ENCODE measurements around the gene CH25H. TPM values are rescaled to one million over a fixed set of nuclear protein-coding genes. Genes with fewer than 3 reads are reported as not detected.

Gene CH25H
- total and polyA plus RNA-seq, 2 donors from 2014 or later = 1.2 to 3.2 TPM

GRCh38 chr10:89175816-89176215 lies 31.3 kb downstream of the CH25H start:
- no peaks in the 10 kb centered on the region for H3K4me1 ChIP-seq (ENCODE audit: control insufficient read depth in 2 of 3, insufficient read depth in 2 of 3, low read depth in 1 of 3, low read length in 3 of 3)
- DNase-seq (no peak), FAIRE-seq (no peak)
- no peak overlapping the region for H3K27ac ChIP-seq (ENCODE audit: low read depth in 2 of 2, low read length in 2 of 2)
- H3K9ac ChIP-seq (ENCODE audit: low read length in 3 of 3) = no peak overlapping the region
- intact Hi-C loops (cut with DNase I) = no loop called here
- peaks cover 0 to 3% (median 0%) of the 10 kb centered on the region in 3 donors for H3K9me3 ChIP-seq (ENCODE audit: control insufficient read depth in 2 of 3, insufficient read depth in 1 of 3, low read length in 3 of 3)
- no peaks in the 10 kb centered on the region for H3K27me3 ChIP-seq (ENCODE audit: control insufficient read depth, insufficient read depth, low read length)
- no peak for TF ChIP-seq CTCF (IDR thresholded peaks at IDR 0.05; ENCODE audit: borderline replicate concordance, extremely low read depth, insufficient read depth)
- H3K4me3 ChIP-seq (ENCODE audit: low read length in 3 of 3) = no peak overlapping the region
- no peaks in the 10 kb centered on the region for H3K36me3 ChIP-seq (ENCODE audit: control insufficient read depth in 2 of 3, insufficient read depth in 3 of 3, low read length in 3 of 3)

GRCh38 chr10:89173075-89173474 lies 34.0 kb downstream of the CH25H start:
- no peak for TF ChIP-seq CTCF (IDR thresholded peaks at IDR 0.05; ENCODE audit: borderline replicate concordance, extremely low read depth, insufficient read depth)
- Histone ChIP-seq H3K36me3 (ENCODE audit: control insufficient read depth in 2 of 3, insufficient read depth in 3 of 3, low read length in 3 of 3) (no peaks in the 10 kb centered on the region), H3K9me3 (ENCODE audit: control insufficient read depth in 2 of 3, insufficient read depth in 1 of 3, low read length in 3 of 3) (no peaks in the 10 kb centered on the region), H3K27me3 (ENCODE audit: control insufficient read depth, insufficient read depth, low read length) (no peaks in the 10 kb centered on the region), H3K27ac (ENCODE audit: low read depth in 2 of 2, low read length in 2 of 2) (no peak overlapping the region), H3K9ac (ENCODE audit: low read length in 3 of 3) (no peak overlapping the region), H3K4me3 (ENCODE audit: low read length in 3 of 3) (no peak overlapping the region), H3K4me1 (ENCODE audit: control insufficient read depth in 2 of 3, insufficient read depth in 2 of 3, low read depth in 1 of 3, low read length in 3 of 3) (no peaks in the 10 kb centered on the region)
- FAIRE-seq = no peak
- intact Hi-C loops (cut with DNase I) = no loop called here
- DNase-seq = no peak

GRCh38 chr10:89171996-89172395 lies 35.1 kb downstream of the CH25H start:
- FAIRE-seq = no peak

More at GRCh38 chr10:89171996-89172395, 35.1 kb downstream of the CH25H start:
- intact Hi-C loops (cut with DNase I) = no loop called here
- no peak overlapping the region for H3K9ac ChIP-seq (ENCODE audit: low read length in 3 of 3)
- TF ChIP-seq CTCF (IDR thresholded peaks at IDR 0.05; ENCODE audit: borderline replicate concordance, extremely low read depth, insufficient read depth) = no peak
- no peaks in the 10 kb centered on the region for H3K27me3 ChIP-seq (ENCODE audit: control insufficient read depth, insufficient read depth, low read length)
- H3K4me3 ChIP-seq (ENCODE audit: low read length in 3 of 3) = no peak overlapping the region
- no peak overlapping the region for H3K27ac ChIP-seq (ENCODE audit: low read depth in 2 of 2, low read length in 2 of 2)
- DNase-seq = no peak
- H3K36me3 ChIP-seq (ENCODE audit: control insufficient read depth in 2 of 3, insufficient read depth in 3 of 3, low read length in 3 of 3) = no peaks in the 10 kb centered on the region
- no peaks in the 10 kb centered on the region for H3K9me3 ChIP-seq (ENCODE audit: control insufficient read depth in 2 of 3, insufficient read depth in 1 of 3, low read length in 3 of 3)
- no peaks in the 10 kb centered on the region for H3K4me1 ChIP-seq (ENCODE audit: control insufficient read depth in 2 of 3, insufficient read depth in 2 of 3, low read depth in 1 of 3, low read length in 3 of 3)

Measured in kidney (tissue), 14 donors.